Panc1 (cell line): ENCODE data around the gene HERC3.

Experiments used
- CTCF ChIP-seq: fragments of 450-650 bp; IDR thresholded peaks from 2 replicates; pipeline ENCODE4 v1.5.1; 2017; ENCODE audit warnings: mild to moderate bottlenecking
- REST ChIP-seq, 2 experiments: IDR thresholded peaks; 2 replicates each; pipeline ENCODE4 v1.6.1; 2011 to 2012; ENCODE audit warnings: low read depth in 2 of 2, control low read depth in 1 of 2, low read length in 1 of 2, mild to moderate bottlenecking in 1 of 2, moderate library complexity in 1 of 2; ENCODE audit not compliant: insufficient read depth in 1 of 2

- TF ChIP-seq CTCF (no peak), REST (IDR thresholded peaks at IDR 0.05; ENCODE audit: insufficient read depth in 1 of 2, low read depth in 2 of 2, low read length in 1 of 2) (no peak)
Observed at GRCh38 chr4:88737307-88737941, 145.1 kb downstream of the HERC3 start.
